Uterus (tissue), 2 donors: ENCODE data around the gene MCTP2.

Experiments
- CTCF ChIP-seq, 4 experiments: fragments of 200-600 bp in 2 of 4; fragments of 450-650 bp in 2 of 4; sonication (generic) in 2 of 4; IDR thresholded peaks; one replicate each; pipeline ENCODE4 v1.5.1; 2016 to 2019; ENCODE audit warnings: antibody characterized with exemption in 4 of 4, mild to moderate bottlenecking in 2 of 4, moderate library complexity in 1 of 4
- POLR2A ChIP-seq, 2 donors: fragments of 450-650 bp; IDR thresholded peaks; one replicate each; pipeline ENCODE4 v1.6.1; 2016; ENCODE audit warnings: antibody characterized with exemption in 2 of 2, mild to moderate bottlenecking in 1 of 2, moderate library complexity in 1 of 2

- no peak for TF ChIP-seq CTCF (IDR thresholded peaks at IDR 0.05)
- no peak for TF ChIP-seq POLR2A (IDR thresholded peaks at IDR 0.05)
These were observed 135.4 kb downstream of the MCTP2 start for GRCh38 chr15:94366781-94367180.
